HepG2 (cell line): ENCODE measurements around the gene NLGN3. TPM values are rescaled to one million over a fixed set of nuclear protein-coding genes. Genes with fewer than 3 reads are reported as not detected.

Experiments used
- ATAC-seq: fragments of 200-7000 bp; cut with Tn5 transposase; 3 replicates; pipeline ENCODE4 v1.9.1; 2020; ENCODE audit warnings: mild to moderate bottlenecking, moderate library complexity
- BruUV-seq: library from RNA; stranded (reverse); fragments of 400-500 nt; replicated peaks from 2 replicates; lab custom pipeline; 2021; lab: Mats Ljungman, UMichigan
- CTCF ChIA-PET: fragments of 300-600 bp; formaldehyde crosslinking; extraction: SDS; loops from one replicate; lab custom pipeline; 2021; ENCODE audit warnings: low total read pairs, inconsistent platforms, low intra/inter-chr PET ratio; lab: Yijun Ruan, JAX
- POLR2A ChIA-PET: fragments of 350-600 bp; sonication (Branson Sonifier 250); formaldehyde crosslinking; loops from one replicate; lab custom pipeline; 2020; ENCODE audit warnings: antibody characterized with exemption, inconsistent platforms; lab: Yijun Ruan, JAX
- DNase-seq: peaks from one replicate; pipeline ENCODE4 v3.0.0-alpha.2; 2015; ENCODE audit warnings: low spot score
- FAIRE-seq: peaks from 3 replicates; lab custom pipeline; 2011; peaks lifted over from hg19 to GRCh38; lab: Jason Lieb, UNC
- H2AFZ ChIP-seq: one replicate; pipeline ENCODE4 v1.6.1; 2011; ENCODE audit warnings: low read length, inconsistent platforms
- H3K27ac ChIP-seq: fragments of 300-600 bp; 3 replicates; pipeline ENCODE4 v1.8.0; 2011; ENCODE audit warnings: mixed run types, mild to moderate bottlenecking, mixed read lengths, low read length, inconsistent platforms; ENCODE audit not compliant: insufficient read depth; ENCODE audit errors: extremely low read length
- H3K27me3 ChIP-seq, 2 experiments: fragments of 200-600 bp in 1 of 2; 2 replicates in 1 of 2; 3 replicates in 1 of 2; pipeline versions ENCODE4 v1.6.0 to v1.8.0; 2011; ENCODE audit warnings: low read length in 2 of 2, mild to moderate bottlenecking in 2 of 2, moderate library complexity in 2 of 2, inconsistent platforms in 1 of 2; ENCODE audit not compliant: insufficient read depth in 2 of 2, control insufficient read depth in 1 of 2
- H3K36me3 ChIP-seq, 2 experiments: fragments of 200-600 bp in 1 of 2; replicated peaks in 1 of 2; 2 replicates in 1 of 2; 3 replicates in 1 of 2; pipeline versions ENCODE4 v1.5.1 to v1.8.0; 2011; ENCODE audit warnings: low read length in 2 of 2, inconsistent platforms in 1 of 2; ENCODE audit not compliant: insufficient read depth in 2 of 2, control insufficient read depth in 1 of 2
- H3K4me1 ChIP-seq: 2 replicates; pipeline ENCODE4 v1.5.1; 2012; ENCODE audit warnings: low read length, inconsistent platforms; ENCODE audit not compliant: insufficient read depth
- H3K4me2 ChIP-seq: 2 replicates; pipeline ENCODE4 v1.6.0; 2011; ENCODE audit warnings: low read depth, low read length, inconsistent platforms
- H3K4me3 ChIP-seq, 3 experiments: fragments of 200-600 bp in 1 of 3; sonication (generic), shearing (Covaris generic) in 1 of 3; replicated peaks in 1 of 3; 2 replicates each; pipeline ENCODE4 v1.5.1; 2011 to 2016; ENCODE audit warnings: low read length in 3 of 3, inconsistent platforms in 2 of 3, low read depth in 2 of 3, mild to moderate bottlenecking in 2 of 3, control low read depth in 1 of 3, mixed read lengths in 1 of 3; ENCODE audit not compliant: insufficient read depth in 1 of 3
- H3K79me2 ChIP-seq: one replicate; pipeline ENCODE4 v1.6.1; 2011; ENCODE audit warnings: low read length, inconsistent platforms; ENCODE audit not compliant: insufficient read depth
- H3K9ac ChIP-seq: 2 replicates; pipeline ENCODE4 v1.6.0; 2011; ENCODE audit warnings: mild to moderate bottlenecking, low read depth, low read length, inconsistent platforms; ENCODE audit not compliant: insufficient read depth
- H3K9me3 ChIP-seq: 2 replicates; pipeline ENCODE4 v1.5.1; 2012; ENCODE audit warnings: mild to moderate bottlenecking, low read length
- H4K20me1 ChIP-seq: 2 replicates; pipeline ENCODE4 v1.6.0; 2011; ENCODE audit warnings: inconsistent platforms, mild to moderate bottlenecking, low read length, moderate library complexity; ENCODE audit not compliant: insufficient read depth
- CENPX ChIP-seq: sonication (generic); formaldehyde crosslinking; IDR thresholded peaks from 2 replicates; pipeline ENCODE4 v1.9.0; 2021; ENCODE audit warnings: mild to moderate bottlenecking, missing genetic modification reagents, moderate library complexity
- HES4 ChIP-seq: sonication (generic); formaldehyde crosslinking; IDR thresholded peaks from 2 replicates; pipeline ENCODE4 v1.9.0; 2021; ENCODE audit warnings: mild to moderate bottlenecking, missing genetic modification reagents, borderline replicate concordance
- NCOR1 ChIP-seq: fragments of 200-600 bp; sonication (generic); IDR thresholded peaks from 2 replicates; pipeline ENCODE4 v1.7.0; 2017; ENCODE audit warnings: antibody characterized with exemption, low read length, borderline replicate concordance
- PHF21A ChIP-seq: sonication (generic); formaldehyde crosslinking; IDR thresholded peaks from 2 replicates; pipeline ENCODE4 v1.5.0; 2020; ENCODE audit warnings: mild to moderate bottlenecking, missing genetic modification reagents
- PITX1 ChIP-seq: sonication (generic); formaldehyde crosslinking; IDR thresholded peaks from 2 replicates; pipeline ENCODE4 v1.5.1; 2020; ENCODE audit warnings: mild to moderate bottlenecking, missing genetic modification reagents
- PPARG ChIP-seq: conservative IDR thresholded peaks from 2 replicates; pipeline ENCODE4 v1.6.1; 2016; ENCODE audit warnings: missing biosample characterization, missing genetic modification reagents
- RFX1 ChIP-seq: fragments of 450-650 bp; IDR thresholded peaks from 2 replicates; pipeline ENCODE4 v1.6.1; 2017
- SIN3B ChIP-seq: fragments of 150-350 bp; IDR thresholded peaks from 2 replicates; pipeline ENCODE4 v1.6.1; 2014; ENCODE audit warnings: low read length
- ZMYM3 ChIP-seq: sonication (generic); formaldehyde crosslinking; IDR thresholded peaks from 2 replicates; pipeline ENCODE4 v1.5.1; 2020; ENCODE audit warnings: mild to moderate bottlenecking, missing genetic modification reagents
- ZNF850 ChIP-seq: sonication (generic); formaldehyde crosslinking; conservative IDR thresholded peaks from 2 replicates; pipeline ENCODE4 v1.9.0; 2021; ENCODE audit warnings: mild to moderate bottlenecking, missing genetic modification reagents
- WGBS: methylation state at CpG from one replicate; pipeline ENCODE4 v1.1.6; 2017; ENCODE audit warnings: low lambda C conversion rate; 5-methylcytosine and 5-hydroxymethylcytosine counted together
- in situ Hi-C: cut with HindIII; loops from 2 replicates; pipeline ENCODE4 v1.10.0; 2017; ENCODE audit warnings: low pct_unique_long_range_greater_than_20kb; ENCODE audit not compliant: extremely low pct_ligation_motif_present
- intact Hi-C: fragments of 100-400 bp; cut with micrococcal nuclease; formaldehyde crosslinking; loops from one replicate; pipeline ENCODE4 v1.10.0; 2022; ENCODE audit not compliant: unreplicated experiment
- polyA plus RNA-seq, 8 experiments: library from polyadenylated mRNA; depleted of rRNA in 3 of 8; stranded (reverse) in 7 of 8; unstranded in 1 of 8; fragments of >200 nt; fragmentation: Illumina TruSeq in 4 of 8; extraction: Trizol in 4 of 8; gene quantifications; 2 replicates each; pipeline versions ENCODE4 v1.2.1 to v1.2.3, GENCODE V29; 2011 to 2016; ENCODE audit warnings: low read depth in 4 of 8, missing spikeins in 1 of 8, mixed read lengths in 1 of 8; ENCODE audit not compliant: insufficient read depth in 1 of 8
- total RNA-seq, 5 experiments: library from RNA; depleted of rRNA; stranded (reverse); fragments of >200 nt; fragmentation: Illumina TruSeq; extraction: Trizol; gene quantifications; 2 replicates each; pipeline ENCODE4 v1.2.3, GENCODE V29; 2016; ENCODE audit warnings: low read depth in 1 of 5
- TF ChIP-seq, protein P1 (sequence below): IDR thresholded peaks from 2 replicates; pipeline ENCODE4 v1.6.1; 2018; ENCODE audit warnings: missing genetic modification reagents
- TF ChIP-seq, protein P2 (sequence below): conservative IDR thresholded peaks from 2 replicates; pipeline ENCODE4 v1.6.1; 2018; ENCODE audit warnings: missing genetic modification reagents
- TF ChIP-seq, protein P3 (sequence below): sonication (generic); formaldehyde crosslinking; IDR thresholded peaks from 2 replicates; pipeline ENCODE4 v1.8.0; 2022; ENCODE audit warnings: missing genetic modification reagents, mild to moderate bottlenecking, inconsistent platforms, borderline replicate concordance

The NLGN3 gene
- total and polyA plus RNA-seq, 2 of the 13 experiments (the other 11 are each of a cell fraction or from before 2014, with no cell fraction given): 0.04 to 0.16 TPM

DNA sequence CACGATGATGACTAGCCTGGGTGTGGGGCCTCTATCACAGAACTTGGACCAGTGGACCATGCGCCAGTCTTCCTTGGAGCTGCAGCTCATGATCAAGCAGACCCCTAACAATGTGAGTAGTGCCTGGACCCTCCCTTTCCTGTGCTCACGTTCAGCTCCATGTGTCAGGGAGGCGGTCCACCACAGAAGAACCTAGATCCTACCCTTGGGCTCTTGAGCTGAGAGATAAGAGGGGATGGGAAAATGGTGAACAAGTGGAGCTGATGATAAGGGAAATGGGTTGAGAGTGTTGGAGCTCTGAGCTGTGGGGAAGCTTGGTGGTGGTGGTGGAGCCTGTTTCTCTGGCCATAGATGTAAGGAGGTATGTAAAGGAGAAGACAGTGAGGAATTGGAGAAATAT is 13.1 kb upstream of the NLGN3 start (continued):
- TF ChIP-seq ZMYM3 (no peak), PITX1 (no peak), ZNF850 (no peak), PHF21A (CRISPR knock-in tag) (no peak)
- TF ChIP-seq, protein P1, sequence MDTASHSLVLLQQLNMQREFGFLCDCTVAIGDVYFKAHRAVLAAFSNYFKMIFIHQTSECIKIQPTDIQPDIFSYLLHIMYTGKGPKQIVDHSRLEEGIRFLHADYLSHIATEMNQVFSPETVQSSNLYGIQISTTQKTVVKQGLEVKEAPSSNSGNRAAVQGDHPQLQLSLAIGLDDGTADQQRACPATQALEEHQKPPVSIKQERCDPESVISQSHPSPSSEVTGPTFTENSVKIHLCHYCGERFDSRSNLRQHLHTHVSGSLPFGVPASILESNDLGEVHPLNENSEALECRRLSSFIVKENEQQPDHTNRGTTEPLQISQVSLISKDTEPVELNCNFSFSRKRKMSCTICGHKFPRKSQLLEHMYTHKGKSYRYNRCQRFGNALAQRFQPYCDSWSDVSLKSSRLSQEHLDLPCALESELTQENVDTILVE (CRISPR knock-in tag): no peak

DNA sequence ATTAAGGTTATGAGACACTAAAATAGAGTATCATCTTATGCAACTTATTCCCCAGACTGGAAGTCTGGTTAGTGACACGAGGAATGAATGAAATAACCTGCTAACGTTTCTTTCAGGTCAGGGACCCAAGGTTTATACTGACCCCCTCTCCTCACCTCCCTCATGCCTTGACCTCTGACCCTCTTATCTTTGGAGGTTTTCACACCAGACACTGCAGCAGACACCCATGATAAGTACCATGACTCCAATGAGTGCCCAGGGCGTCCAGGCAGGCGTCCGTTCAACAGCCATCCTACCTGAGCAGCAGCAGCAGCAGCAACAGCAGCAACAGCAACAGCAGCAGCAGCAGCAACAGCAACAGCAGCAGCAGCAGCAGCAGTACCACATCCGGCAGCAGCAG is 4.2 kb upstream of the NLGN3 start:
- DNase-seq: no peak
- no peaks in the 10 kb centered on the region for H4K20me1 ChIP-seq
- H3K36me3 ChIP-seq: peaks cover 7 to 20% of the 10 kb centered on the region in 2 experiments; a peak in 3 of 5 replicates
- POLR2A ChIA-PET: no interaction called here
- H3K27me3 ChIP-seq: no peaks in the 10 kb centered on the region
- H3K4me2 ChIP-seq: no peak overlapping the region
- no peak overlapping the region for H3K4me3 ChIP-seq
- in situ Hi-C loops (no loop called here), intact Hi-C loops (no loop called here)
- BruUV-seq: no TSS peak
- TF ChIP-seq HES4: no peak
- TF ChIP-seq SIN3B: no peak
- no peak for TF ChIP-seq NCOR1
- no peak for TF ChIP-seq PPARG (CRISPR knock-in tag)
- TF ChIP-seq, protein P2, sequence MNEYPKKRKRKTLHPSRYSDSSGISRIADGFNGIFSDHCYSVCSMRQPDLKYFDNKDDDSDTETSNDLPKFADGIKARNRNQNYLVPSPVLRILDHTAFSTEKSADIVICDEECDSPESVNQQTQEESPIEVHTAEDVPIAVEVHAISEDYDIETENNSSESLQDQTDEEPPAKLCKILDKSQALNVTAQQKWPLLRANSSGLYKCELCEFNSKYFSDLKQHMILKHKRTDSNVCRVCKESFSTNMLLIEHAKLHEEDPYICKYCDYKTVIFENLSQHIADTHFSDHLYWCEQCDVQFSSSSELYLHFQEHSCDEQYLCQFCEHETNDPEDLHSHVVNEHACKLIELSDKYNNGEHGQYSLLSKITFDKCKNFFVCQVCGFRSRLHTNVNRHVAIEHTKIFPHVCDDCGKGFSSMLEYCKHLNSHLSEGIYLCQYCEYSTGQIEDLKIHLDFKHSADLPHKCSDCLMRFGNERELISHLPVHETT (CRISPR knock-in tag): no peak
- TF ChIP-seq CENPX (CRISPR knock-in tag): no peak
- TF ChIP-seq RFX1: no peak
- TF ChIP-seq, protein P3, sequence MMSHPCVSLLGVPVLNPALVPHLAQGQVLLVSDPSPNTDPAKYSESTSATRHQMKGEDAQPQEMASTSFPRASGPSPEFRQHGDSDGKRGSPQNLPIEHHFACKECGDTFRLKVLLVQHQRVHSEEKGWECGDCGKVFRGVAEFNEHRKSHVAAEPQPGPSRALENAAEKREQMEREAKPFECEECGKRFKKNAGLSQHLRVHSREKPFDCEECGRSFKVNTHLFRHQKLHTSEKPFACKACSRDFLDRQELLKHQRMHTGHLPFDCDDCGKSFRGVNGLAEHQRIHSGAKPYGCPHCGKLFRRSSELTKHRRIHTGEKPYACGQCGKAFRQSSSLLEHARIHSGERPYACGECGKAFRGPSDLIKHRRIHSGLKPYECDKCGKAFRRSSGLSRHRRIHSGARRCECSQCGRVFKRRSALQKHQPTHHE (CRISPR knock-in tag): no peak
- H3K27ac ChIP-seq: no peak overlapping the region
- no peaks in the 10 kb centered on the region for H3K9me3 ChIP-seq
- CTCF ChIA-PET: no interaction called here
- no peak overlapping the region for H2AFZ ChIP-seq
- H3K9ac ChIP-seq: no peak overlapping the region
- H3K79me2 ChIP-seq: no peaks in the 10 kb centered on the region
- H3K4me1 ChIP-seq: no peaks in the 10 kb centered on the region
- WGBS: 80% methylated on average over 2 of the region's 6 CpGs
- ATAC-seq: no peak
- no peak for FAIRE-seq
